ENCODE results near the gene LMCD1.

Gene LMCD1

DNA sequence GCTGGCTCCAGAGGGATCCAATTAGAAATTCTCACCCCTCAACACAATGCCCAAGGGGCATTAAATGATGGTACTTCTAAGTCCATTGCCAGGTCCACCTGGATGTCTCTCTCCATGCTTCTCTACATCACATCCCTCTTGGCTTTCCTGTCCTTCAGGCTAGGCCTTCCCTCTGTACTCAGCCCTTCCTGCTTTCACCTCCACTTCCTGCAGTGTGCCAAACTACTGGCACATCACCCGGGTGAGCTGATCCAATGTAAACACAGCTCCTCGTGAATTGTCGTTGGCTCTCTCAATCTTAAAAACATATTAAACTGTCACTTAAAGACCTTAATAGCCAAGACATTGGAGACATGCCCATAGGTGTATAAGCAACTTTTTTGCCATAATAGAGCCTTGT is 4.0 kb downstream of the LMCD1 start:
- DNase-seq (ENCODE audit: low read depth in 2 of 2), result no peak

DNA sequence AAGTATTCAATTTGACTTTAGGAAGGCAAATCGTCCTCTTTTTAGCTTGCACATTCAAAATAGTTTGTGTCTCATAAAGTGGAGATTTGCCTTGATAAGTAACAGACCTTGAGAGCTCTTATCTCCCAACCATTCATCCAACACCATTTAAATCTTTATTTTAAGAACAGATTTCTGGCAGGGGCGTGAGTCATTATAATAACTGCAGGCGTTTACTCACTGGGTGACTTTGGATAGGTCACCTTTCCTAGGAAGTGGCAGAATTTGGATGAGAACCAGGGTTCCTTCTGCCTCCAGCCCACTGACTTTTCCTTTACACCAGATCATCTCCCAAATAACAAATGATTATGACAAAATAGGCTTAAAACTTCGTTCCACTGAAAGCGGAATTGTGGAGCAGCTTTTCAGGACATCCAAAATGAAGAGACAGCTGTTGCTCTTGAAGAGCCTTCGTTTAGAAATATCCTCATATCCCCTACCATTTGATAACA is 5.0 kb downstream of the LMCD1 start:
- DNase-seq (ENCODE audit: low read depth in 2 of 2), result no peak

GRCh38 chr3:8507496-8507895 is 5.9 kb downstream of the LMCD1 start:
- DNase-seq (ENCODE audit: low read depth in 2 of 2), result no peak

DNA sequence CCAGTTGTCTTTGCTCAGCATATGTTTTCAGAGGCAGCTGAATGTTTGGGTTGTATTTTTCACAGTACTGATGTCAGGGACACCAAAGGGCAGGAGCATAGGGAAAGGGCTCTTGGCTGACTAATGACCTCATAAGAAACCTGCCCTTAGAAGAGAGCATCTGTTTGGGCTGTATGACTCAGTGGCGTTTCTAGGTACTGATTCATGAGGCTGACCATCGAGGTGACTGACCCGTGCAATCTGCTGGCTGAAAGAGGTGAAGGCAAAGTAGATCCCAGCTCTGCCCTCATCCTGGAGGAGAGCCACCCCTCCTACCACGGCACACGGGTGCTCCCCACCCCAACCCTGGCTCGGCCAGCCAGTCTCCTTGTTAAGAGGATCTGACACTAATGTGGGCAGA is 8.3 kb downstream of the LMCD1 start:
- DNase-seq (ENCODE audit: low read depth in 2 of 2), result no peak

GRCh38 chr3:8512234-8512633 is 10.6 kb downstream of the LMCD1 start:
- DNase-seq (ENCODE audit: low read depth in 2 of 2), result no peak

- no peak for DNase-seq (ENCODE audit: low read depth in 2 of 2)
These were observed 14.5 kb downstream of the LMCD1 start for GRCh38 chr3:8516047-8516661.

- no peak for DNase-seq (ENCODE audit: low read depth in 2 of 2)
These were observed 15.2 kb downstream of the LMCD1 start for GRCh38 chr3:8516783-8517182.

- DNase-seq (ENCODE audit: low read depth in 2 of 2), result no peak
These were observed 15.9 kb downstream of the LMCD1 start for GRCh38 chr3:8517487-8517886.

DNA sequence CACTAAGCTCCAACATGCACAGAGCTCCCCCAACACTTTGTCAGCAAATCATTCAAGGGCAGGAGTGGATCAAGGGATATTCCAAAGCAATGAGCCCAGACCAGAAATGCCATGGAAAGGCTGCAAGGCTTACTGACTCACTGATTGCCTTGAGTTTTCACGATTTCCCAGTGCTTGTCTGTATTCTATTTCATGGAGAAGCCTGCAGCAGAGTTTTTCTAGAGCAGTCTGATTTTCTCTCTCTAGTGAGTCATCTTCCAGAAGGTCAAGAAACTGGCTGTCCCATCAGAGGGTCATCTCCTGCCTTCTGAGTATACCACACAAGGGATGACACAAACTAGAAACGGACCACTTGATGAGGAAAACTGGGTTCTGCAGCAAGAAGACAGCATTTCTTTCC is 16.5 kb downstream of the LMCD1 start:
- no peak for DNase-seq (ENCODE audit: low read depth in 2 of 2)

- no peak for DNase-seq (ENCODE audit: low read depth in 2 of 2)
These were observed 17.5 kb downstream of the LMCD1 start for GRCh38 chr3:8519156-8519555.

DNA sequence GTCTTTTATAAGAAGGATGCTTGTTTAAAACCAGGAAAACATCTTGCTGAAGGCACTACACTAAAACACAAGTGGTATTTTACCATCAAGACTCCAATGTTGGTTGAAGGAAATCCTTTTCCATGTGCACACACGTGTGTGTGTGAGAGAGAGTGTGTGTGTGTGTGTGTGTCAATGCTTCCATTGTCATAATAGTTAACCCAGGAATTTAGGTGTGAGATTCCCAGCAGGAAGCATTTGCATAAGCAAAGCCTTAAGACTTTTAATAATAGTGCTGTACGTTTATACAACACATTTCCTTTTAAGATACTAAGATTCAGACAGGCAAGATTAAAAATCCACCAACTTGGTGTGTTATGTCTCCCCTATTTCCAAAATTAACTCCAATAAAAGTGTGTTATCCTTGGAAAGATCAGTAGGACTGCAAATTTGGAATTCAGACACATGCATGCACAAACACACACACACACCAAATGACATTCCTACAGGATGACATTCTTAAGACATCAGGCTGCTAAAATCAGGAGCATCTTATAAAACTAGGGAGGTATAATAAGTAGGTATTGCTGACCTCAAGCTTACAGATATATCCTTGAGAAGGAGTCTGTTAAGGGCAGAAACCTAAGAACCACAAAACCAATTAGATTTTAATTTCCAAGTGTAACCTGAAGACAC is 18.3 kb downstream of the LMCD1 start:
- DNase-seq (ENCODE audit: low read depth in 2 of 2), result no peak

DNA sequence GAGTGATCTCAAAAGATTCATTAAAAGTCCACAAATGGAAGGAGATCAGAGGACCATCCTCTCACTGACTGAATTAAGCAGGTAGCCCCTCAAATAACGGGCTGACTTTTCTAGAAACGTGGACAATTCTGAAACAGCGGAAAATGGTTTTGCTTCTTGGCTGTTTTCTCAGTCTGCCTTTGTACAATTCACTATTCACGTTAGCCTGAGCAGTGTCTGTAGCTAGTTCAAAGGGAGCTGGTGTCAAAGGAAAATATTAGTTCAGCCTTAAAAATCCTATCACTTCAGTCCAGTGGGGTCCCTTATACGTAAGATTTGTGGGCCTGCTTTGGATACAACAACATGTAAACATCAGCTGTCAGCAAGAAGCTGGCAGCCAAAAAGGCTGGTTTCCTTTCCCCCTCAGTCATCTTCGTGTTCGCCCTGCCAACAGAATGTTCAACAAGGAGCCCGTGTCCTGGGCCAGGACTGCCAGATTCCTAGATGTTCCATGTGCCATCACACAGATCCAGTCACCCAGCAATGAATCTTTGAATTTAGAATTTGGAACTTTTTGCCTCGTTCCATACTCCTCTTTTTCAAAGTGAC is 19.3 kb downstream of the LMCD1 start:
- no peak for DNase-seq (ENCODE audit: low read depth in 2 of 2)

DNA sequence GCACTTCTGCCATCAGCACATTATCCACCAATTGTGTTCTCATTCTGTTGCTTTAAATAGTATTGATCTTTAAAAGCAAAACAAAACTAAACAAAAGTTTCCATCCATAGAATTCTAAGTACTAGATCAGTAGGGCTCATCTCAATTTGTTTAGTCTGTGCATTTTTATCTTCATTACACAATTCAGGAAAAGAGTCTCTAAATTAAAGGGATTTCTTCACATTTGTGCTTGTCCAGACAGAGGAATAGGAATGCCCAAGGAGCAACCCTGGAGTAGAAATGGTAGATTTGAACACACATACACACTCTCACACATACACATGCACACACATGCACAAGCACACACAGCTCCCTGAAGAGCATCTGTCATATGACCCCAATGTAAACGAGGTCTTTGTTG is 21.4 kb downstream of the LMCD1 start:
- DNase-seq (ENCODE audit: low read depth in 2 of 2), result no peak

DNA sequence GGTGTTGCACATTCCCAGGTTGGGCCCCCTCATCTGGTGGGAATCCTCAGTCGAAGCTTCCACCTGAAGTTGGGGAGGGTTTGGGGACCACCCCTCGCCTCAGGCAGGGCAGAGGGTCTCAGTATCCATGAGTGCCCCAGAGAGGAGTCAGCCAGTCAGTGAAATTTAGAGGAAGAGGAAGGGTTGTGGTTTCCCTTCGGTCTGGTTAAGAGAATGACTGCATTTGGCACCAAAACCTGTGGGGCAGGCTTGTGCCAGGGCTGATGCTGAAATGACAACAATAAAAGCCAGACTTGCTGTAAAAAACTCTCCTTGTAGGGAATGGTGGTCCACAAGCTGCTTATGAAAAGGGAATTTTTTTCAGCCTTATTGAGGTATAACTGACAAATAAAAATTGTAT is 22.6 kb downstream of the LMCD1 start:
- DNase-seq (ENCODE audit: low read depth in 2 of 2), result no peak

DNA sequence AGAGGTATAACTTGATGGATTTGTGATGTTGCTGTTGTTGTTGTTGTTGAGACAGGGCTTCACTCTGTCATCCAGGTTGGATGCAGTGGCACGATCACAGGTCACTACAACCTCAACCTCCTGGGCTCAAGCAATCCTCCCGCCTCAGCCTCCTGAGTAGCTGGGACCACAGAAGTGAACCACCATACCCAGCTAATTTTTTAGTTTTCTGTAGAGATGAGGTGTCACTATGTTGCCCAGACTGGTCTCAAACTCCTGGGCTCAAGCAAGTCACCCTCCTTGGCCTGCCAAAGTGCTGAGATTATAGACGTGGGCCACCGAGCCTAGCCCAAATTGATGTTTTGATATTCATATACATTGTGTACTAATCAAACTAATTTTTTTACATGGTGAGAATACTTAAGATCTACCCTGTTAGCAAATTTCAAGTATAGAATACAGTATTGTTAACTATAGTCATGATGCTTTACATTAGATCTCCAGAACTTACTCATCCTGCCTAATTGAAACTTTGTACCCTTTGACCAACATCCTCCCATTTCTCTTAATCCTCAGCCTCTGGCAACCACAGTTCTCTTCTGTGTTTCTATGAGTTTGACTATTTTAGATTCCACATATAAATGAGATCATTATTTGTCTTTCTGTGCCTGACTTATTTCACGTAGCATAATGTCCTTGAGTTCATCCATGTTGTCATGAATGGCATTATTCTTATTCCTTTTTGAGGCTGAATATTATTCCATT is 23.2 kb downstream of the LMCD1 start:
- no peak for DNase-seq (ENCODE audit: low read depth in 2 of 2)

- no peak for DNase-seq (ENCODE audit: low read depth in 2 of 2)
These were observed 24.3 kb downstream of the LMCD1 start for GRCh38 chr3:8525893-8526292.

GRCh38 chr3:8529181-8529637 is 27.6 kb downstream of the LMCD1 start:
- no peak for DNase-seq (ENCODE audit: low read depth in 2 of 2)

DNA sequence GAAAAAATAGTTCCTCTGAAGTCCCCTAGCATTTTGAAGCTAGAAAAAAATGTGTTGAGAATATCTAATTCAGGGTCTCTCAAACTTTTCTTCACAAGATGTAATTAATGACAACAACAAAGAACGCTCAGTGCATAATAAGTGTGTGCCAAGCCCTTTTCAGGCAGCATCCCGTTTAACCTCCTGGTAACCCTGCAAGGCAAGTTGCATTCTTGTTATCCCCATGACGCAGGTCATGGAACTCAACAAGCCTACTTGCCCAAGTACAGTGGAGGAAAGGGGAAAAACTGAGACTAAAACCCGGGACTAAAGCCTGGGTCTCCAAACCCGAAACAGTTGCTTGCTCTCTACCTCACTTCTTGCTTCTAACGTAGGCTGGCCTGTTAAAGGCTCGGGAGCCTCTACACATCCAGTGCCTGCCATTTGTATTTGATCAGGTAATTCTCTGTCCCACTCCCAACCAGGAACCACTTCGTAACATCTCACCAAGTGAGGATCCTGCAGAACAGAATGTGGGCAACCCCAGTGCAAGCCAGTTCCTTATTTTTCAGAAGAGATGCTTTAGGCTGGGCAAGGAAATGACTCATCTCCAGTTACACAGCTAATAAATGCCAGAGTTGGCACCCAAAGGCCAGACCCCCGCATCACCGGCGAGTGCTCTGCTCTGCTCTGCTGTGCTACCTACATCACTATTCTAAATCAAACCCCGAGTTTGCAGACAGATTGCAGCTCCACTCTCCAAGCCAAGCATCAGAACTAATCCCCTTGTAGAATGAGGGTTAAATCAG is 28.3 kb downstream of the LMCD1 start:
- DNase-seq (ENCODE audit: low read depth in 2 of 2), result no peak

DNA sequence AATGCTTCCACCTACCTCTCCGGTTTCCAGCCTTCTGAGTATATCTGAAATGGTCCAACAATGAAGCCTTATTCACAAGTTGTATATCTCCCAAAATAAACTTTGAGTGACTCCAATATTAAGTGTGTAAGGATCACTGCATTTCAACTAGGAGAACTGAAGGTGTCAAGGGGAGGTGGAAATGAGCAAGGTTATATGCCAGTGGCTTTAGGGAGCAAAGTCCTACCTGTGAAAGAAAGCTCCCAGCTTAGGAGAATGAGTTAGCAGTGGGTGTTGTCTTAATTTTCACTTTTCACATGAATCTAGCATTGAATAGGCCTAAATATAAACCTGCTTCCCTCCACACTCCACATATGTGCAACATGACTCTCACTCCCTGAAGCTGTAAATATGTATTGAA is 29.0 kb downstream of the LMCD1 start:
- no peak for DNase-seq (ENCODE audit: low read depth in 2 of 2)

DNA sequence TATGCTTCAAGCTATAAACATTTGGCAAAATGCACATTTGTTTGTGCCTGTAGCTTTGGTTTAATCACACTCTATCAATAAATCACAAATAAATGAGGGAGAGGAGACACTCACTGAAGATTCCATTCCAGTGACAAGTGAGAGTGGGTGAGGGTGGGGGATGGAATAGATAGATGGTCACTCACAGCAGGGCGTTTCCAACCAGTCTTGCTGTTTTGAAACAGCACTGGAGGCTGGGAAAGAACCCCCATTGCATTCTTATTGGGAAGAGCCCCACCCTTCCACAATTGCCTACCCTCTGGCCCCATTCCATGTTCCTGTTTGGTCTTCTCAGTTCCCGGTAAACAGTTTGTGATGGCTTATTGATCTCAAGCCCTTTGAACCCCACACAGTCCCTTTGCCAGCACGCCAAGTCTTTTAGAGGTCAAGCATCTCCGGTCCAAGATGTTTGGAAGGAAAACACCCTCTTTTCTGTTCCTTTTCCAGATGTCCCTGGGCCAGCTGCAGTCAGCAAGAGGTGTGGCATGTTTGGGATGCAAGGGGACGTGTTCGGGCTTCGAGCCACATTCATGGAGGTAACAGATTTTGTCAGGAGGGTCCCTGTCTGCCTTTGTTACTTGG is 30.7 kb downstream of the LMCD1 start:
- no peak for DNase-seq (ENCODE audit: low read depth in 2 of 2)

Data from stimulated activated CD4-positive, alpha-beta T cell treated with anti-CD3 and anti-CD28 coated beads, Interleukin-1b, Interleukin-23, amount 100 ng/mL, for 4 hours (primary cell).